Natural killer cell (primary cell): ENCODE results near the gene SYNE3. TPM values are rescaled to one million over a fixed set of nuclear protein-coding genes. Genes with fewer than 3 reads are reported as not detected.

Experiments used
- ATAC-seq, 3 donors: fragments of 150-1000 bp in 2 of 3; fragments of 200-7000 bp in 1 of 3; cut with Tn5 transposase; 1 replicate in 1 of 3; 2 replicates in 2 of 3; pipeline ENCODE4 v1.10.0; 2021; ENCODE audit warnings: mild to moderate bottlenecking in 2 of 3, moderate library complexity in 2 of 3
- DNase-seq, 2 donors: peaks; one replicate each; pipeline versions ENCODE4 v3.0.0 to v3.0.0-alpha.2; 2013 to 2021; ENCODE audit warnings: mixed read lengths in 1 of 2
- H3K27ac ChIP-seq: one replicate; pipeline ENCODE4 v1.5.1; 2013; ENCODE audit warnings: mild to moderate bottlenecking, low read length
- H3K27me3 ChIP-seq: one replicate; pipeline ENCODE4 v1.6.1; 2013; ENCODE audit warnings: low read length; ENCODE audit not compliant: control insufficient read depth, insufficient read depth
- H3K36me3 ChIP-seq: one replicate; pipeline ENCODE4 v1.6.1; 2013; ENCODE audit warnings: low read length; ENCODE audit not compliant: control insufficient read depth, insufficient read depth
- H3K4me1 ChIP-seq: one replicate; pipeline ENCODE4 v1.6.1; 2013; ENCODE audit warnings: low read length; ENCODE audit not compliant: control insufficient read depth, insufficient read depth
- H3K4me3 ChIP-seq: one replicate; pipeline ENCODE4 v1.5.1; 2013; ENCODE audit warnings: low read length
- H3K9me3 ChIP-seq: one replicate; pipeline ENCODE4 v1.6.1; 2013; ENCODE audit warnings: low read length; ENCODE audit not compliant: control insufficient read depth, insufficient read depth
- H3K27ac Mint-ChIP-seq, 2 donors: one replicate each; pipeline ENCODE4 v1.8.0; 2022; ENCODE audit warnings: mild to moderate bottlenecking in 2 of 2, mixed read lengths in 2 of 2, moderate library complexity in 1 of 2
- H3K27me3 Mint-ChIP-seq, 2 donors: one replicate each; pipeline ENCODE4 v1.8.0; 2022; ENCODE audit warnings: low read depth in 2 of 2, mixed read lengths in 2 of 2
- H3K36me3 Mint-ChIP-seq: one replicate; pipeline ENCODE4 v1.8.0; 2022; ENCODE audit warnings: mixed read lengths
- H3K4me1 Mint-ChIP-seq, 2 donors: one replicate each; pipeline ENCODE4 v1.8.0; 2022; ENCODE audit warnings: mixed read lengths in 2 of 2
- H3K4me3 Mint-ChIP-seq: one replicate; pipeline ENCODE4 v1.8.0; 2022; ENCODE audit warnings: mild to moderate bottlenecking, moderate library complexity, mixed read lengths
- H3K9me3 Mint-ChIP-seq, 2 donors: one replicate each; pipeline ENCODE4 v1.8.0; 2022; ENCODE audit warnings: mixed read lengths in 2 of 2
- WGBS: methylation state at CpG from one replicate; pipeline ENCODE4 v1.1.7; 2013; ENCODE audit warnings: missing lambda C conversion rate; ENCODE audit not compliant: insufficient coverage; 5-methylcytosine and 5-hydroxymethylcytosine counted together
- intact Hi-C: fragments of 100-400 bp; cut with micrococcal nuclease; formaldehyde crosslinking; loops from one replicate; pipeline ENCODE4 v1.14.2; 2022
- total RNA-seq, 4 donors: library from RNA; stranded (reverse); fragments of 120-200 nt in 1 of 4; gene quantifications; one replicate each; pipeline versions ENCODE4 v1.2.3 to v1.2.4, GENCODE V29; 2013 to 2022
- TF ChIP-seq, protein P1 (sequence below): fragments of 200-600 bp; IDR thresholded peaks from one replicate; pipeline ENCODE4 v1.8.0; 2022; ENCODE audit warnings: antibody characterized with exemption

SYNE3 gene
- total RNA-seq, 3 donors from 2014 or later (not counting 1 experiment from before 2014, with no cell fraction given) = 10.6 to 17.3 (median 15.4) TPM

- ATAC-seq (no peak), DNase-seq (no peak)
- no peak overlapping the region for H3K27ac ChIP-seq
- no peaks in the 10 kb centered on the region for H3K36me3 Mint-ChIP-seq
- peaks cover 29 to 33% of the 10 kb centered on the region in 2 donors for H3K4me1 Mint-ChIP-seq
- H3K9me3 Mint-ChIP-seq = no peaks in the 10 kb centered on the region
- no peaks in the 10 kb centered on the region for H3K27me3 Mint-ChIP-seq
- H3K4me3 Mint-ChIP-seq = no peak overlapping the region
- H3K27me3 ChIP-seq = no peaks in the 10 kb centered on the region
- peaks cover 26% of the 10 kb centered on the region for H3K4me1 ChIP-seq
- WGBS = 99% methylated on average over 10 of the region's 10 CpGs
- intact Hi-C loops = no loop called here
- TF ChIP-seq, protein P1, sequence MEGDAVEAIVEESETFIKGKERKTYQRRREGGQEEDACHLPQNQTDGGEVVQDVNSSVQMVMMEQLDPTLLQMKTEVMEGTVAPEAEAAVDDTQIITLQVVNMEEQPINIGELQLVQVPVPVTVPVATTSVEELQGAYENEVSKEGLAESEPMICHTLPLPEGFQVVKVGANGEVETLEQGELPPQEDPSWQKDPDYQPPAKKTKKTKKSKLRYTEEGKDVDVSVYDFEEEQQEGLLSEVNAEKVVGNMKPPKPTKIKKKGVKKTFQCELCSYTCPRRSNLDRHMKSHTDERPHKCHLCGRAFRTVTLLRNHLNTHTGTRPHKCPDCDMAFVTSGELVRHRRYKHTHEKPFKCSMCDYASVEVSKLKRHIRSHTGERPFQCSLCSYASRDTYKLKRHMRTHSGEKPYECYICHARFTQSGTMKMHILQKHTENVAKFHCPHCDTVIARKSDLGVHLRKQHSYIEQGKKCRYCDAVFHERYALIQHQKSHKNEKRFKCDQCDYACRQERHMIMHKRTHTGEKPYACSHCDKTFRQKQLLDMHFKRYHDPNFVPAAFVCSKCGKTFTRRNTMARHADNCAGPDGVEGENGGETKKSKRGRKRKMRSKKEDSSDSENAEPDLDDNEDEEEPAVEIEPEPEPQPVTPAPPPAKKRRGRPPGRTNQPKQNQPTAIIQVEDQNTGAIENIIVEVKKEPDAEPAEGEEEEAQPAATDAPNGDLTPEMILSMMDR = no peak
- H3K27ac Mint-ChIP-seq = no peak overlapping the region
- no peak overlapping the region for H3K4me3 ChIP-seq
- no peaks in the 10 kb centered on the region for H3K36me3 ChIP-seq
- no peaks in the 10 kb centered on the region for H3K9me3 ChIP-seq
Observed at GRCh38 chr14:95490727-95491451, 25.6 kb downstream of the SYNE3 start.

DNA sequence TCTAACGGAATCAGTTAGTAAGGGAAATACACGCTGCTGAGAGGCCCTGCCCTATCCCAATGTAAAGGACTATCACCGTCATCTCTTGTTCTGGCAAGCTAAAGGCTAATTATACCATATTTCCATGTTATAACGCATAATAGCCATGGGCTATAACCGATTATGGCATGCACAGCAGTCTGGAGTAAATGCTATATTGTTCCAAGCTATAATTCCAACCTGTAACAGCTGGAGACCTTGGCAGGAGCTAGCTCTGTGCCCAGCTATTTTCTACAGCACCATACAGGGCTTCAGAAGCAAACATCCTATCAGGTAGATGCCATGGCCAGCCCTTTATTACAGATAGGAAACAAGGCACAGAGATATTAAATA is 26.3 kb downstream of the SYNE3 start:
- no peak overlapping the region for H3K27ac ChIP-seq
- H3K27me3 Mint-ChIP-seq = no peaks in the 10 kb centered on the region
- H3K36me3 ChIP-seq = no peaks in the 10 kb centered on the region
- no peak for DNase-seq
- H3K4me3 Mint-ChIP-seq = no peak overlapping the region
- H3K4me1 Mint-ChIP-seq = peaks cover 22 to 31% of the 10 kb centered on the region in 2 donors
- H3K36me3 Mint-ChIP-seq = no peaks in the 10 kb centered on the region
- no peak overlapping the region for H3K4me3 ChIP-seq
- H3K27me3 ChIP-seq = no peaks in the 10 kb centered on the region
- H3K9me3 Mint-ChIP-seq = no peaks in the 10 kb centered on the region
- H3K27ac Mint-ChIP-seq = no peak overlapping the region
- intact Hi-C loops = no loop called here
- peaks cover 20% of the 10 kb centered on the region for H3K4me1 ChIP-seq
- ATAC-seq = no peak
- H3K9me3 ChIP-seq = no peaks in the 10 kb centered on the region
- 98% methylated on average over 5 of the region's 5 CpGs for WGBS
- TF ChIP-seq, protein P1 = no peak

GRCh38 chr14:95489214-95490137 is 27.0 kb downstream of the SYNE3 start:
- no peak overlapping the region for H3K27ac Mint-ChIP-seq
- TF ChIP-seq, protein P1 = no peak
- ATAC-seq (no peak), DNase-seq (no peak)
- Histone ChIP-seq H3K4me3 (no peak overlapping the region), H3K27me3 (no peaks in the 10 kb centered on the region), H3K9me3 (no peaks in the 10 kb centered on the region), H3K36me3 (no peaks in the 10 kb centered on the region), H3K4me1 (peaks cover 14% of the 10 kb centered on the region), H3K27ac (no peak overlapping the region)
- H3K4me3 Mint-ChIP-seq = no peak overlapping the region
- H3K27me3 Mint-ChIP-seq = no peaks in the 10 kb centered on the region
- no peaks in the 10 kb centered on the region for H3K9me3 Mint-ChIP-seq
- intact Hi-C loops = no loop called here
- WGBS = 90% methylated on average over 7 of the region's 9 CpGs
- peaks cover 15 to 26% of the 10 kb centered on the region in 2 donors for H3K4me1 Mint-ChIP-seq
- no peaks in the 10 kb centered on the region for H3K36me3 Mint-ChIP-seq
